ENCODE data around the gene NYNRIN.
"Not testable (repeated sequence)": the region's sequence is repeated elsewhere in the genome, so short reads cannot be mapped to it uniquely, and the experiment has no call there.

Gene NYNRIN

DNA sequence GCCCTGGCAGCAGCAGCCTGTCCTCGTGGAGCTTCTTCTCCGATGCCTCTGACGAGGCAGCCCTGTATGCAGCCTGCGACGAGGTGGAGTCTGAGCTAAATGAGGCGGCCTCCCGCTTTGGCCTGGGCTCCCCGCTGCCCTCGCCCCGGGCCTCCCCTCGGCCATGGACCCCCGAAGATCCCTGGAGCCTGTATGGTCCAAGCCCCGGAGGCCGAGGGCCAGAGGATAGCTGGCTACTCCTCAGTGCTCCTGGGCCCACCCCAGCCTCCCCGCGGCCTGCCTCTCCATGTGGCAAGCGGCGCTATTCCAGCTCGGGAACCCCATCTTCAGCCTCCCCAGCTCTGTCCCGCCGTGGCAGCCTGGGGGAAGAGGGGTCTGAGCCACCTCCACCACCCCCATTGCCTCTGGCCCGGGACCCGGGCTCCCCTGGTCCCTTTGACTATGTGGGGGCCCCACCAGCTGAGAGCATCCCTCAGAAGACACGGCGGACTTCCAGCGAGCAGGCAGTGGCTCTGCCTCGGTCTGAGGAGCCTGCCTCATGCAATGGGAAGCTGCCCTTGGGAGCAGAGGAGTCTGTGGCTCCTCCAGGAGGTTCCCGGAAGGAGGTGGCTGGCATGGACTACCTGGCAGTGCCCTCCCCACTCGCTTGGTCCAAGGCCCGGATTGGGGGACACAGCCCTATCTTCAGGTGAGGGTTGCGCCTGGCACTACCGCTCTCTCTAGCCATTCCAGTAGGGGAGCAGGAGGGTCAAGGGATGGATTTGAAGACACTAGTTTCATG is 28.7 kb upstream of the NYNRIN start:
- DNase-seq: no peak

DNA sequence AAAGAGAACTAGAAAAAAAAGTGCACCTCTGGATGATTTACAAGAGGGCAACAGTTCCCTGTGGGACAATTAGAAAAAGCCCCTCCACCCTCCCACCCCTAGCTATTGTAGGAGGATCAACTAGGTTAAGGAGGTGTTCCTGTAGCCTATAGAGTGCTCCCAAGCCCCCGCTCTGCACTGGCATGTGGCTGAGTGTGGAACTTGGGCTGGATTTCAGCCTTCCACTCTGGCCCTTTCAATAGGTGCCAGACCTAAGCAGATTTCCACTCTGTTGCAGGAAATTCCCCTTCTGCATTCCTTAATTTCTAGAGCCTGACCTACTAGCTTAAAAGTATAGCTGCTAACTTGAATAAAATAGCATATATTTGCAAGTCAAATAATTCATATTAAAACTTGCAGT is 28.1 kb upstream of the NYNRIN start:
- no peak for DNase-seq

DNA sequence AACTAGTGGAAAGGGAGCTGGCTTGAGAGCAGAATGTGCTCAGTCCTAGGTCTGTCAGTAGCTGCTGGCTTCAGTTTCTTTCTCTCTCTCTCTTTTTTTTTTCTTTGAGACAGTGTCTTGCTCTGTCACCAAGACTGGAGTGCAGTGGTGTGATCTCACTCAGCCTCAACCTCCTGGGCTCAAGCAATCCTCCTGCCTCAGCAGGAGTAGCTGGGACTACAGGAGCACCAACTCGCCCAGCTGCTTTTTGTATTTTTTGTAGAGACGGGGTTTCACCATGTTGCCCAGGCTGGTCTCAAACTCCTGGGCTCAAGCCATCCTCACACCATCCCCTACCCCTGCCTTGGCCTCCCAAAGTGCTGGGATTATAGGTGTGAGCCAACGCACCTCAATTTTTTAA is 27.2 kb upstream of the NYNRIN start:
- not testable (repeated sequence) for DNase-seq

DNA sequence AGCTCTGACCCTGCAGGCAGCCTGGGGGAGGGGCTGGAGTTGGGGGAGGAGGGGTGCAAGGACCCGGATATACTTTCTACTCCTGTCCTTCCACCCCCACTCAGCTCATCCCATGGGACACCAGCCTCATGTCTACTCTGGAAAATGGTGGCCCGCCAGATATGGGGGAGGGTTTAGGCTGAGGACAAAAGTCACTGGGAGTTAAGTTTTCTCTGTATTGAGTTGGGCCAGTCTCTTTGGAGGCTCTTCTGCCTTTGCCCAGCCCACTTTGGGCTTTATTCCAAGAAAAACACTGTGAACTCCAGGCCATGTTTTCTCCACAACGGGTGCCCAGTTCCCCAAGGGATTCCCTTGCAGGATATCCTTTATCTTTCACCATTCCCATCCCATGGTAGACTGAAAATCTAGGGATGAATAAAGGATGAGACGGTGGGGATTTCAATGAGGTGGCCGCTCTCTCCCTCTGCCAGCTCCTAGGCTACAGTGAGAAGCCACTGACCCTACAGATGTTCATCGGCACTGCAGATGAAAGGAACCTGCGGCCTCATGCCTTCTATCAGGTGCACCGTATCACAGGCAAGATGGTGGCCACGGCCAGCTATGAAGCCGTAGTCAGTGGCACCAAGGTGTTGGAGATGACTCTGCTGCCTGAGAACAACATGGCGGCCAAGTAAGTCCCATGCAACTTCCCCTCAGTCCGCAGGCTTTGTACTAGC is 25.9 kb upstream of the NYNRIN start:
- peak; percentile 26 for DNase-seq

DNA sequence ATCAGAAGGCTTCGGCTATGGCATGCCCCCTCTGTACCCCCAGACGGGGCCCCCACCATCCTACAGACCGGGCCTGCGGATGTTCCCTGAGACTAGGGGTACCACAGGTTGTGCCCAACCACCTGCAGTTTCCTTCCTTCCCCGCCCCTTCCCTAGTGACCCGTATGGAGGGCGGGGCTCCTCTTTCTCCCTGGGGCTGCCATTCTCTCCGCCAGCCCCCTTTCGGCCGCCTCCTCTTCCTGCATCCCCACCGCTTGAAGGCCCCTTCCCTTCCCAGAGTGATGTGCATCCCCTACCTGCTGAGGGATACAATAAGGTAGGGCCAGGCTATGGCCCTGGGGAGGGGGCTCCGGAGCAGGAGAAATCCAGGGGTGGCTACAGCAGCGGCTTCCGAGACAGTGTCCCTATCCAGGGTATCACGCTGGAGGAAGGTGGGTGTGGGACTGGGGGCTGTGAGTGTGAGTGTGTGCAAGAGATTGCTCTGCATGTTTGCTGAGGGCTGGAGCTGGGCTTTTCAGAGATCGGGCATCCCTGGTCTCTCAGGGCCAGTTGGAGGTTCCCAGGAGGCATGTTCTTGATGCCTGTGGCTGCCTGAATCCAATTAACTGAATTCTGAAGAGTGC is 22.2 kb upstream of the NYNRIN start:
- DNase-seq: no peak

DNA sequence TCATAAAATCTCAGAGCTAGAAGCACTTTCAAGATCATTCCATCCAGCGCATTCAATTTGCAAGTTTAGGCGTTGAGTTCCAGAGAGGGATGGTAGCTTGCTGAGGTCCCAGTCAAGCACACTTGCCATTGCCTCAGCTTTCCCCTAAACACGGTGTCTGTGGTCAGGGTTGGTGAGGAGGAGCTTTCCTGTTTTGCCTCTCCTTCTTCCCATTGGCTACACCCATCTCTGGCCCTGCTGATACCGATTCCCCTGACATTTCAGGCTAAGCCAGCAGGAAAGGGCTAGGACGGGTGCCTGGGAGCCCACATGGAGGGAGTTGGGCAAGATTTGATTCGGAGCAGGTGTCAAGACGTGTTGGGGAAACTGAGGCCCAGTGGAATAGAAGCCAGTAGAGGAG is 21.7 kb upstream of the NYNRIN start:
- DNase-seq: no peak

DNA sequence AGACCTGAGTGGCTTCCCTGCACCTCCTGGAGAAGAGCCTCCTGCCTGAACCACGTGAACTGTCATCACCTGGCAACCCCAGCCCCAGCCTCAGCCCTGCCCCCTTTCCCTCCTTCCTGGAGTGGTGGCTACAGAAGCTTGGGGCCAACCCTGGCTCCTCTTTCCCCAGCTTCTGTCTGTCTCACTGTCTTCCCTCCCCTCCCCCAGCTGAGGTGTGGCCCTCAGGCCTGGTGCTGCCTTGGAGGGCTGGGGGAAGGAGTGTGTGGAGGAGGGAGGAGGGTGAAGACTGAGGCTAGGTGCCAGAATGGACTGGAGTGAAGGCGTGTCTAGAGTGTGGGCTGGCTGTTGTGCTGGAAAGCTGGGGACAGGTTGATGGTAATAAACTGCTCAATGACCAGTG is 21.1 kb upstream of the NYNRIN start:
- no peak for DNase-seq

DNA sequence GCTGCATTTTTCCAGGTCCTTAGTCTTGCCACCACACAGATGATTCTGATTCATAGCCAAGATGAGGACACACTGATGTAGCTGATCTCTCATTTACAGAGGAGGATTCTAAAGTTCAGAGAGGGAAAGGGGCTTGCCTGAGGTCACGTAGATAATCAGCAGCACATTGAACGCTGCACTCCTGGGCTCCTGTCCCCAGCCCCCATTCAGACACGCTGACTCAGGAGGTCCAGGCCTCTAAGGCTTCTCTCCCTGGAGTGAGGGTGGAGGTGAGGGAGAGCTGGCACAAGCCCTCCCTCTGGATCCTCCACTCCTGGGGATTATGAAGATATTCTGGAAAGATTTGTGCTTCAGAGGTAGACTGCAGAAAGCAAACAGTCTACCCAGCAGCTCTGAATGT is 20.5 kb upstream of the NYNRIN start:
- no peak for DNase-seq

DNA sequence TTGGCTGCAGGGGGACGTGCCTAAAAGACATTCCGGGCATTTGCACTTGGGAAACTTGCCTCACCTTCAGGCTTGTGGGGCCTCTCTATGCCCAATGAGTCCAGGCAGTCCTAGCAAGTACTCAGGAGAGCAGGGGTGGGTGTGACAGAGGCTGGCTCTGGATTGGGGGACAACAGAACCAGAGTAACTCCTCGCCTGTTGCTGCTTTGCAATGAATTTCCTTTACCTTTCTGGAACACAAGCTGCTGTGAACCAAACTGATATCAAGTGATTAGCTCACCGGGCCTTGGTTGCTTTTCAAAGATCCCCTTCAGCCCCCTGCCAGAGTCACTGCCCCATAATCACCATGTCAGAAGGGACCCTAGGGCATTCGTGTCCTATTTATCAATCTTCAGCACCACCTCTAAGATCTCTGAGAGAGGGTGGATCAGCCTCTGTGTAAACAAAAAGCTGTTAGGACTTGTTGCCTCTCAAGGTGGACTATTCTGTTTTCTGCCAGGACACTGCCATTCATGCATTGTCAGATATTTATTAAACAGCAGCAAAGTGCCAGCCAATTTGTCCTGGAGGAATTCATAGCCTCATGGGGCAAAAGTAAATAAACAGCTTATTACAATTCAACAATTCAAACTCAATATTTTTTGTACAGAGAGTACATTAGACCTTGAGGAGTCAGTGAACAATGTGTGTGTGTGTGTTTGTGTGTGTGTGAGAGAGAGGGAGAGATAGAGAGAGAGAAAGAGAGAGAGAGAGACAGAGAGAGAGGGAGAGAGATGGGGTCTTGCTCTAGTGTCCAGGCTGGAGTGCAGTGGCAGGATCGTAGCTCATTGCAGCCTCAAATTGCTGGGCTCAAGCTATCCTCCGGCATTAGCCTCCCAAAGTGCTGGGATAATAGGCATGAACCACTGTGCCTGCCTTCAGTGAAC is 19.6 kb upstream of the NYNRIN start:
- DNase-seq: no peak

DNA sequence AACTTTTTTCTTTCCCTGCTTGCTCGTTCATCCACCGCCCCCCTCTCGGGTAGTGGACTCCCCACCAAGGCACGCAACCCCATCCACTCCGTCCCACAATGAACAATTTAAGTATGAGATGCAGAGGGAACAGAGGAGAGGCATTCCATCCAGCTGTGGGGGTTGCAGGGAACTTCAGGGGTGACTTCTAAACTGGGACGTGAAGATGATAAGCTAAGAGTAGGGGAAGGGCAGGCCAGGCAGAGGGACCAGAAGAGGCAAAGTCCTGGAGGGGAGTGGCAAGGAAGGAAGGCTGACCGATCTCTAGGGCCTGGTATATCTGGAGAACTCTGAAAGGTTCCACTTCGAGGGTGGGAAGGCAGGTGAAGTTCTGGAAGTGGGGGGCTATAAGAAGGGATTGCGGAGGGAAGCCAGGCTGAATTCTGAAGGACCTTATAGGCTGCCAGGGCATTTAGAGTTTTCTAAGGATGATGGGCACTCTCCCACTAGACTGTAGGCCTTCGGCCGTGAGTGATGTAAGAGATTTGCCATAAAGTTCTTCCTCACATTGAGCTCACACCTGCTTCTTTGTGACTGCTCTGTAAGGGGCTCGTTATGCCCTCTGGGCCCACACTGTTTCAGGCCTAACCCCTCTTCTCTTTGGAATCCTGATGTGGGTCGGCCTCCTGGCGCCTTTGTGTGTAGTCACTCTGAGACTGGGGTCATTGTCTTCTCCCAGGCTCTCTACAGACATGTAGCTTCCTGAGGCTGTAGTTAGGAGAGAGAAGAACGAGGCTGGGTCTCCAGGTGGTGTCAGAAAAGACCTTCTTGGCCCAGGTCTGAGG is 18.7 kb upstream of the NYNRIN start:
- DNase-seq: no peak

DNA sequence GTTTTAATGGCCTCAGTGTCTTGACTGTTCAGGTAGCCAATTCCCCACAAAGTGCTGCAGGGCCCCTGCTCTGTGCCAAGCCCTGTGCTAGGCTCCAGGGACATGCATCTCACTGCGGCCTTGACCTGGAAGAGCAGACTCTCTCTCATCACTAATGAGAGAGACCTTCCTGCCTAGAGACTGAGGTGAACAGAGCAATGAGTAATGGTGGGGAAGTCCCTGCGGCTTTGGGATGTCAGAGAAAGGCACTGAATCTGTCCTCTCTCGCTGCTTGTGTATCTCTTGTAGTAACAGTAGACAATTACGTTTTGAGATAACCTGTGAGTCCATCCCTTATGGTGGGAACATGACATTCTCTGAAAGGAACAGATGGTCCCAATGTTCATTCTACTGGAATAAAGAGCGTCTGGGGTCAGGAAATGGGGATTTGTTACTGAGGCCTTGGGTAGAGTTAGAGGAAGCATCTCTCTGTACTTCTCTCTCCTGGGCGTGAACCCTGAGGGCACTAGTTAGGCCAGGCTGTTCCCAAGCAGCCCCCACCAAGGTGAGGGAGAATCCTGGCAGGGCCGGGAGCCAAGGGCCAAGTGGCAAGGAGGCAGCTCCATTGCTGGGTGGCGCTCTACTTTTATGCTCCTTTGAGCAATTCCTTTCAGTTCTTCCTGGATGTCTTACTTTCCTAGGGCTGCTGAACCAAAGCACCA is 17.3 kb upstream of the NYNRIN start:
- DNase-seq: peak; percentile 72

DNA sequence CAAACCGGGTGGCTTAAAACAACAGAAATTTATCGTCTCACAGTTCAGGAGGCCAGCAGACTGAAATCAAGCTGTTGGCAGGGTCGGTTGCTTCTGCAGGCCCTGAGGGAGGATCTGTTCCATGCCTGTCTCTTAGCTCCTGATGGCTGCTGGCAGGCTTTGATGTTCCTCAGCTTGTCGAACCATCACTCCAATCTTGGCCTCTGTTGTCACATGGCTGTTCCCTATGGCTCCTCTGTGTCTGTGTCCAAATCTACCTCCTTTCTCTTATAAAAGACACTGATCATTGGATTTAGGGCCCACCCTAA is 16.8 kb upstream of the NYNRIN start:
- no peak for DNase-seq

DNA sequence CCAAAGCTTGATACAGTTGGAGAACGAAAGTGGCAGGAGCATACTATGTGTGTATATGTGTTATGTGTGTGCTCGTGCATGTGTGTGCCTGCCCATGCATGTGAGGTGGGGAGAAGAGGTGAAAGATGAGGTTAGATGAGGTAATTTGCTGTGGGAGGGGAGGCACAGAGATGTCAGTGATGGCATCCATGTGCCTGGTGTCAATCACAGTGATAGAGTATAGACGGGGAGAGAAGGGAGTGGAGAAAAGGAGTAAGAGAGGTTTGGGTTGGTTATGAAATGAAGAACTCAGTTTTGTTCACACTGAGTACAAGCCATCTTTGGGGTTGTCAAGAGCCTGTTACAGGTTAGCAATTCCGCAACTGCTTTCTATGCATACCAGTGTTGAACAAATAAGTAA is 14.6 kb upstream of the NYNRIN start:
- DNase-seq: no peak

DNA sequence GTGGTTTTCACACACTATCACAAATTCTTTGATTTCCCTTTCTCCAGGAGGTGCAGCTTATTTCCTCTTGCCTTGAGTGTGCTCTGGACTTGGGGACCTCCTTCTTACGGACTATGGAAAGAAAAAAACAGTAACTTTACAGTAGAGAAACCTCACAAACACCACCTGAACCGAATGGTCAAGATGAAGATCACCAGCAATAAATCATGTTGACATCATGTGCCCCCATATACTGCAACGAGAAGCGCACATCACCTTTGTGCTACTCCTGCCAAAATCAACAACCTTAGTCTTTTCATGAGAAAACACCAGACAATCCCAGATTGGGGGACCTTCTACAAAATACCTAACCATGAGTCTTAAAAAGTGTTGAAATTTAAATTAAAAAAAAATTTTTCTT is 13.3 kb upstream of the NYNRIN start:
- no peak for DNase-seq

DNA sequence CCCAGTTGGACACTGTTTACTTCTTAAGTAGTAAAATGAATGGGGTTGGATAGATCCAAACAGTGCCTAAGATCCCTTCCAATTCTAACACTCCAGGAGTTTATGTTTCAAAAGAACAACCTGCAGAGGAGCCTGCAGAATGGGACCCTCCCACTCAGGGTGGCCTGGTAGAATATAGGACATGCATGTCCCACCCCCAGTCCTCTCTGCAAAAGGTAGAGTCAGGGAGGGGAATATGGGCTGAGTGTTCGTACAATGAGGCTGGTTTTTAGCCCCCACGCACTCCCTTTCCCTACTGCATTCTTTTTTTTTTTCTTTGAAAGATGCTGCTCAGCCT is 11.8 kb upstream of the NYNRIN start:
- DNase-seq: no peak

DNA sequence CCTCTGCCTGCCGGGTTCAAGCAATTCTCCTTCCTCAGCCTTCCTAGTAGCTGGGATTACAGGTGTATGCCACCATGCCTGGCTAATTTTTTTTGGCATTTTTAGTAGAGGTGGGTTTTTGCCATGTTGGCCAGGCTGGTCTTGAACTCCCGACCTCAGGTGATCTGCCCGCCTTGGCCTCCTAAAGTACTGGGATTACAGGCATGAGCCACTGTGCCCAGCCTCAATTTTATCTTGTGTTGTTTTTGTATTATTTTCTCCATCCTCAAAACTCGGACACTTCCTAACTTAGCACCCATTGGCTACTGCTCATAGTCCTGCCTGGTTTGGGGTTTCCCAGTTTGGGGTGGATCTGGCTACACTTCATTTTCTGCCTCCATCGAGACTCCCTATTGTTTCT is 11.2 kb upstream of the NYNRIN start:
- not testable (repeated sequence) for DNase-seq

DNA sequence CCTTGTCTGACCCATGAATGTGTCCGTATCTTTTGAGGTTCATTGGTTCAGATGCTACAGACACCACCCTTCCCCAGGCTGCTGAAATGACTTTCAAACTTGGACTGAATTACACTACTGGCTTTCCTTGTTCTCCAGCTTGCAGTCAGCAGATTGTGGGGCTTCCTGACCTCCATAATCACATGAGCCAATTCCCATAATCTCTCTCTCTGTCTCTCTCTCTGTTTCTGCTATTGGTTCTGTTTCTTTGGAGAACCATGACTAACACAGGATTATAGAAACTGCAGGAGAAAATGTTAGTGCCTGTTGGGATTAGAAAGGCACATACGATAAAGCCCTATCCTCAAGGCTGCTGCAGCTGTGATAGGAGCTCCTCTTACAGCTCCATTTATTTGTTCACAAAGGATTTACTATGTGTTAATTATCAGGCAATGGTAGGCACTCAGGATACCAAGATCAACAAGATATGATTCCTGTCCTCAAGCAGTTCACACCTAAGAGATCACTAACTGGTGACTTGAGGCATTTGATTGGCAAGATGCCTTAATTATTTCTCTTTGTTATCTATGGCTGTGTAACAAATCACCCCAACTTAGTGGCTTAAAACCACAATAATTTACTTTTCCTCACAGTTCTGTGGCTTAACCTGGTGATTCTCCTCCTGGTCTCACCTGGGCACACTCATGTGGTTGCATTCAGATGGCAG is 10.2 kb upstream of the NYNRIN start:
- DNase-seq: no peak

DNA sequence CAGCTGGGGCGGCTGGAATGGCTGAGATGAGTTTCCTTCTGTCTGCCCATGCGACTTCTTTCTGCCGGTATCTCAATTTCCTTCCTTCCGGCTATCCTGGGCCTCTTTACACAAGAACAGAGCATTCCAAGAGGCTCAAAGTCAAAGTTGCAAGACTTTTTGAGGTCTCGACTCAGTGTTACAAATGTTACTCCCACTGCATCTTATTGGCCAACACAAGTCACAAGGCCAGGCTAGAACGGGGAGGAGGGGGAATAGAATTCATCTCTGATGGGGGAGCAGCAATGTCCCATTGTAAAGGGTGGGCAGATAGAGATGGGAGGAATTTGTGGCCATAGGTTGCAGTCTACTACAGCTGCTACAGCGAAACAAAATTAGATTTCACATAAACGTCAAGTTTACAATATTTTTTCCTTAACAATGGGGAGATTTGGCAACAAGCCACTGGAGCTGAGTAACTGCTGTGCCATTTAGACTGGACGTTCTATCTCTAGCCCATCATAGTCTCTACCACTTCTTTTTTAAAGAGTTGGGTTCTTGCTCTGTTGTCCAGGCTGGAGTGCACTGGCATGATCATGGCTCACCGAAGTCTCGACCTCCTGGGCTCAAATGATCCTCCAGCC is 9.5 kb upstream of the NYNRIN start:
- no peak for DNase-seq

DNA sequence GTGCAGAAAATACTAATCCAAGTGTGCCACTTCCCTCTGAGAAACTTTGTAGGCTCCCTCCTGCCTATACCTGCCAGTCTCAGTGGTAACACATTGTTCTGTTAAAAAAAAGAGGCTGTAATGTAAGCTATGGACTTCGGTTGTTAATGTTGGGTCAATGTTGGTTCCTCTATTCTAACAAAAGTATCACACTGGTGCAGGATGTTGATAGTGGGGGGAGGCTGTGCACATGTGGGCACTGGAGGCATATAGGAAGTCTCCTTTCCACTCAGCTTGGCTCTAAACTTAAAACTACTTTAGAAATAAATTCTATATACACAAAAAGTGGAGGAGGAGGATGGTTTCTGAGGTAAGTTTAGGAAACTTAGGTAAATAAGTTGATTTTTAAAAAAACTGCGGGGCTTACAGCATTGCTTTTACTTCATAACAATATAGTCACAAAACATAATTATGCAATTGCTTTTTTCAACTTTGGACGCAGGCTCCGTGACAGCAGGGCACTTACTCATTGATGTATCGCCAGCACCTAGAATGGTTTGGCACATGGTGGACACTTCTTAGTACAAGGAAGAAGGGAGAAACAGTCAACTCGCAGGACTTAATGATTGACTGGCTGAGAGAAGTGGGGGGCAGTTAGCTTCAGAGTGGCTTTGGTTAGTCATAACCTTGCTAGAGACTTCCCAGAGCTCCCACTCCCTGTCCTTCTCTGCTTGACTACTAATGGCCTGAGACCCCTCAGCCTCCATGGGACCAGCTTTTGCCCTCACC is 7.9 kb upstream of the NYNRIN start:
- no peak for DNase-seq

Data from NCI-H2171 (cell line).